IMR-90 (cell line): Measurements from ENCODE around the gene USP32.
"Not testable (repeated sequence)": the region's sequence is repeated elsewhere in the genome, so short reads cannot be mapped to it uniquely, and the experiment has no call there.

ENCODE experiments used
- ELK1 ChIP-seq: fragments of 150-350 bp; IDR thresholded peaks from 2 replicates; pipeline ENCODE4 v1.6.1; 2016; ENCODE audit warnings: low read depth, mild to moderate bottlenecking, low read length, moderate library complexity, borderline replicate concordance
- MAZ ChIP-seq: IDR thresholded peaks from 2 replicates; pipeline ENCODE4 v1.6.1; 2012; ENCODE audit warnings: low read depth, mild to moderate bottlenecking, low read length, improper control_type of control experiment, moderate library complexity, borderline replicate concordance
- RFX5 ChIP-seq: IDR thresholded peaks from 2 replicates; pipeline ENCODE4 v1.8.0; 2012; ENCODE audit warnings: low read depth, mild to moderate bottlenecking, low read length, moderate library complexity
- TF ChIP-seq, protein P1 (sequence below): fragments of 150-350 bp; IDR thresholded peaks from 2 replicates; pipeline ENCODE4 v1.6.1; 2017; ENCODE audit warnings: mild to moderate bottlenecking, antibody characterized with exemption, low read length, low read depth

GRCh38 chr17:60211282-60211681 is 180.7 kb downstream of the USP32 start:
- TF ChIP-seq MAZ, ELK1, RFX5: not testable (repeated sequence)
- TF ChIP-seq, protein P1, sequence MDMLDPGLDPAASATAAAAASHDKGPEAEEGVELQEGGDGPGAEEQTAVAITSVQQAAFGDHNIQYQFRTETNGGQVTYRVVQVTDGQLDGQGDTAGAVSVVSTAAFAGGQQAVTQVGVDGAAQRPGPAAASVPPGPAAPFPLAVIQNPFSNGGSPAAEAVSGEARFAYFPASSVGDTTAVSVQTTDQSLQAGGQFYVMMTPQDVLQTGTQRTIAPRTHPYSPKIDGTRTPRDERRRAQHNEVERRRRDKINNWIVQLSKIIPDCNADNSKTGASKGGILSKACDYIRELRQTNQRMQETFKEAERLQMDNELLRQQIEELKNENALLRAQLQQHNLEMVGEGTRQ: not testable (repeated sequence)
